Heart left ventricle (tissue), 16 donors: Measurements from ENCODE around the gene SULF2. TPM values are rescaled to one million over a fixed set of nuclear protein-coding genes. Genes with fewer than 3 reads are reported as not detected.

ENCODE experiments used
- ATAC-seq, 4 donors: fragments of 200-7000 bp; cut with Tn5 transposase; one replicate each; pipeline ENCODE4 v1.9.1; 2020 to 2022; ENCODE audit warnings: moderate library complexity in 4 of 4, mild to moderate bottlenecking in 3 of 4, moderate number of reproducible peaks in 1 of 4
- DNase-seq, 5 donors: peaks; one replicate each; pipeline ENCODE4 v3.0.0-alpha.2; 2020
- H3K27ac ChIP-seq, 12 donors: fragments of 200-600 bp; sonication (generic) in 4 of 12; one replicate each; pipeline versions ENCODE4 v1.5.0 to v1.8.0; 2016 to 2022; ENCODE audit warnings: mild to moderate bottlenecking in 2 of 12
- H3K27me3 ChIP-seq, 9 donors: fragments of 200-600 bp; sonication (generic) in 2 of 9; one replicate each; pipeline versions ENCODE4 v1.5.1 to v1.8.0; 2016 to 2022; ENCODE audit warnings: mild to moderate bottlenecking in 3 of 9
- H3K36me3 ChIP-seq, 9 donors: fragments of 200-600 bp; sonication (generic) in 2 of 9; one replicate each; pipeline versions ENCODE4 v1.5.0 to v1.8.0; 2018 to 2022; ENCODE audit warnings: mild to moderate bottlenecking in 2 of 9
- H3K4me1 ChIP-seq, 12 donors: fragments of 200-600 bp; sonication (generic) in 4 of 12; one replicate each; pipeline versions ENCODE4 v1.5.0 to v1.8.0; 2016 to 2022; ENCODE audit warnings: mild to moderate bottlenecking in 3 of 12
- H3K4me3 ChIP-seq, 12 donors: fragments of 200-600 bp; sonication (generic) in 4 of 12; one replicate each; pipeline versions ENCODE4 v1.5.0 to v1.8.0; 2017 to 2022; ENCODE audit warnings: mild to moderate bottlenecking in 9 of 12, moderate library complexity in 4 of 12
- H3K9me3 ChIP-seq, 12 donors: fragments of 200-600 bp; sonication (generic) in 4 of 12; one replicate each; pipeline versions ENCODE4 v1.5.0 to v1.8.0; 2016 to 2022; ENCODE audit warnings: mild to moderate bottlenecking in 1 of 12
- POLR2A ChIP-seq, 2 donors: fragments of 450-650 bp; IDR thresholded peaks; one replicate each; pipeline ENCODE4 v1.6.1; 2017; ENCODE audit warnings: antibody characterized with exemption in 2 of 2, mild to moderate bottlenecking in 2 of 2, moderate library complexity in 2 of 2
- WGBS, 4 donors: extraction: QIAGEN DNeasy Blood & Tissue Kit in 2 of 4; methylation state at CpG; one replicate each; pipeline versions ENCODE4 v1.1.5 to v1.1.7; 2013 to 2018; 5-methylcytosine and 5-hydroxymethylcytosine counted together
- intact Hi-C, 10 donors: fragments of 100-400 bp; cut with DNase I; formaldehyde crosslinking; loops; one replicate each; pipeline versions ENCODE4 v1.11.1 to v1.14.2; 2022
- polyA plus RNA-seq, 2 donors: library from polyadenylated mRNA; stranded (reverse); fragments of 200-250 nt; gene quantifications; one replicate each; pipeline ENCODE4 v1.2.3, GENCODE V29; 2013
- total RNA-seq, 9 donors: library from RNA; depleted of rRNA in 2 of 9; stranded (reverse); fragments of >200 nt in 2 of 9; fragmentation: NEBNext Ultra II Directional in 3 of 9; extraction: Animal tissue kit (Norgen Biotek cat#: 25700) in 3 of 9; gene quantifications; one replicate each; pipeline versions ENCODE4 v1.1.0 to v1.2.4, GENCODE V29; 2016 to 2023
- TF ChIP-seq, protein P1 (sequence below), 12 donors: fragments of 200-600 bp; sonication (generic) in 4 of 12; IDR thresholded peaks; one replicate each; pipeline versions ENCODE4 v1.5.0 to v1.8.0; 2018 to 2022; ENCODE audit warnings: antibody characterized with exemption in 12 of 12, mild to moderate bottlenecking in 5 of 12
- donor health status: ischemic (EF 13 %, LVEDD 7.1; RV severe dilation, severe dysfunction).
- donor health status: healthy with polysubstance abuse.
- donor health status: DM: no; HTN: yes; CAD: no.
- donor health status: DM: no; HTN: no; CAD: no.
- donor health status: ischemic (EF 25% LVEDD 6.9; RV normal size, moderate dysfunction).
- donor health status: ischemic (EF 25% LVEDD 5.7; RV mildly dilated, moderate dysfunction).
- donor health status: healthy.
- donor health status: DM: yes; HTN: yes; CAD: no.
- donor health status: ischemic (EF 35%, LVEDD 5.7; RV mildly dilated, moderate dysfunction).
- donor health status: nonischemic (EF 11% LVEDD 7.7; RV severe dilation, severe dysfunction).
- donor health status: DM: yes; HTN: yes; CAD: no.
- donor health status: PGD.
- donor health status: ischemic (EF 29% LVEDD 5.4; RV normal size, mild dysfunction).
- donor health status: nonischemic (EF 23%, LVEDD 6.1; RV moderate dilation, normal function).

The SULF2 gene
- total and polyA plus RNA-seq, 11 donors = 16.7 to 51.5 (median 28.5) TPM

DNA sequence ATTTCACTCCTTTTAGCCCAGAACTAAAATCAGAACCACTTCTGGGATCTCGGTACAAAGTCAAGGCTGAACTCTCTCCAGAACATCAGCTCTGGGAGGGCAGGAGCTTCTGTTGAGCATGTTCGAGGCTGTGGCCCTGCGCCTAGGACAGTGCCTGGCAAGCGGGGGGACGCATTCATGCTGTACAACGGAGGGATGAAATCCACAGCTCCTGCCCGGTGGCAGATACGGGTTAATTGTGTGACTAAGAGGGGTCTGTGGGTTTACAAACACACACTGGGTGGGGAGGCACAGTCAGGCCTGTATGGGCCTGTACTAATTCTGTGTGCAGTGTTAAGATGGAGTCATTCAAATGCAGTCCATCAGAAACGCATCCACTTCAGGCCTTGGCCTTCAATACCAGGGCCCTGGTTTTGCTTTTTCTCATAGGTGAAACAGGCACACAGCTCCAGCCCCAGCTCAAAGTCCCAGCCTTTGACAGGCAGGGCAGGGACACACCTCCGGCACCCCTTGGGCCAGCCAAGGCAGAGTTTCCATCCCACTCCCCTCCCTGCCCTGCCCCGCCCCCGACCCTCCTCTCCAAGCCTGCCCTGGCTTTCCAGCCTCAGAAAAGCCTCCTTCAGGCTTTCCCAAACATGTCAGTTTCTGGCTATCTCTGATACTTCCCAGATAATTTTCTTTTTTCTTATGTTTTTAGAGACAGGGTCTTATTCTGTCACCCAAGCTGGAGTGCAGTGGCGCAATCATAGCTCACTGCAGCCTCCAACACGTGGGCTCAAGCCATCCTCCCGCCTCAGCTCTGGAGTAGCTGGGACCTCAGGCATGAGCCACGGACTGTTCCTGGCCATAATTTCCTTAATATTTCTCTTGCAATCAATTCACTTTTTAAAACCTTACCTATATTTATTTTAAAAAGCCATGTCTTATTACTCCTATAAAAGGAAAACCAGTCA lies 109.8 kb downstream of the SULF2 start:
- Histone ChIP-seq H3K4me3 (no peak overlapping the region), H3K36me3 (peaks cover 0 to 34% (median 12%) of the 10 kb centered on the region in 9 donors), H3K27ac (no peak overlapping the region), H3K27me3 (no peaks in the 10 kb centered on the region), H3K4me1 (peaks cover 0 to 6% (median 0%) of the 10 kb centered on the region in 12 donors), H3K9me3 (no peaks in the 10 kb centered on the region)
- WGBS, 4 donors = 89 to 96% (median 93%) methylated on average over 16 of the region's 16 CpGs
- TF ChIP-seq POLR2A (IDR thresholded peaks at IDR 0.05) = no peak
- TF ChIP-seq, protein P1, sequence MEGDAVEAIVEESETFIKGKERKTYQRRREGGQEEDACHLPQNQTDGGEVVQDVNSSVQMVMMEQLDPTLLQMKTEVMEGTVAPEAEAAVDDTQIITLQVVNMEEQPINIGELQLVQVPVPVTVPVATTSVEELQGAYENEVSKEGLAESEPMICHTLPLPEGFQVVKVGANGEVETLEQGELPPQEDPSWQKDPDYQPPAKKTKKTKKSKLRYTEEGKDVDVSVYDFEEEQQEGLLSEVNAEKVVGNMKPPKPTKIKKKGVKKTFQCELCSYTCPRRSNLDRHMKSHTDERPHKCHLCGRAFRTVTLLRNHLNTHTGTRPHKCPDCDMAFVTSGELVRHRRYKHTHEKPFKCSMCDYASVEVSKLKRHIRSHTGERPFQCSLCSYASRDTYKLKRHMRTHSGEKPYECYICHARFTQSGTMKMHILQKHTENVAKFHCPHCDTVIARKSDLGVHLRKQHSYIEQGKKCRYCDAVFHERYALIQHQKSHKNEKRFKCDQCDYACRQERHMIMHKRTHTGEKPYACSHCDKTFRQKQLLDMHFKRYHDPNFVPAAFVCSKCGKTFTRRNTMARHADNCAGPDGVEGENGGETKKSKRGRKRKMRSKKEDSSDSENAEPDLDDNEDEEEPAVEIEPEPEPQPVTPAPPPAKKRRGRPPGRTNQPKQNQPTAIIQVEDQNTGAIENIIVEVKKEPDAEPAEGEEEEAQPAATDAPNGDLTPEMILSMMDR (IDR thresholded peaks at IDR 0.05) = no peak
- ATAC-seq (no peak), DNase-seq (no peak)
- intact Hi-C loops = loop anchor here in 8 of 10 donors (5.0 to 10.0 kb wide), 5 partner anchors 52 to 947 kb away; partner anchors contain the start of gene SULF2 (in 2 of the 8)

DNA sequence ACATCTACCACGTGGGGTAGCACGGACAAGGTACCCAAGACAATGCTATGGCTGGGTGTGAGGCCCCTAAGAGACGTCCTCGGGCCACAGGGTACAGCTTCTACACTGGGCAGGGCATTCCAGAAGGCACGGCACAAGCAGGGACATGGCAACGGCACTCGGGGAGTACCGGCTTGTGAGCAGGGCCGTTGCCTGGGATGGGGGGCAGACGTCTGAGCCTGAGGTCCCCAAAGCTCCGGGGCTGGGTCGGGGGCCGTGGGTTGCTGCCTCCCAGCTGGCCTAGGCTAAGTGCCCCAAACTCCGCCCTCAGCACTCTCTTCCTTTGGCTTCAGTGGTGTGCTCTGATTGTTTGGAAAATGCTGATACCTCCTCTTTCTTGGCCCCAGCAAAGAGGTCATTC lies 110.6 kb downstream of the SULF2 start:
- Histone ChIP-seq H3K9me3 (no peaks in the 10 kb centered on the region), H3K27ac (no peak overlapping the region), H3K27me3 (no peaks in the 10 kb centered on the region), H3K4me3 (no peak overlapping the region), H3K4me1 (peaks cover 0 to 6% (median 0%) of the 10 kb centered on the region in 12 donors), H3K36me3 (peaks cover 0 to 35% (median 12%) of the 10 kb centered on the region in 9 donors)
- DNase-seq = no peak
- TF ChIP-seq POLR2A (IDR thresholded peaks at IDR 0.05) = no peak
- TF ChIP-seq, protein P1 (IDR thresholded peaks at IDR 0.05) = no peak
- intact Hi-C loops = loop anchor here in 8 of 10 donors (5.0 to 10.0 kb wide), 5 partner anchors 53 to 948 kb away; partner anchors contain the start of gene SULF2 (in 2 of the 8)
- no peak for ATAC-seq
- WGBS, 4 donors = 73 to 94% (median 90%) methylated on average over 5 to 14 of the region's 14 CpGs

DNA sequence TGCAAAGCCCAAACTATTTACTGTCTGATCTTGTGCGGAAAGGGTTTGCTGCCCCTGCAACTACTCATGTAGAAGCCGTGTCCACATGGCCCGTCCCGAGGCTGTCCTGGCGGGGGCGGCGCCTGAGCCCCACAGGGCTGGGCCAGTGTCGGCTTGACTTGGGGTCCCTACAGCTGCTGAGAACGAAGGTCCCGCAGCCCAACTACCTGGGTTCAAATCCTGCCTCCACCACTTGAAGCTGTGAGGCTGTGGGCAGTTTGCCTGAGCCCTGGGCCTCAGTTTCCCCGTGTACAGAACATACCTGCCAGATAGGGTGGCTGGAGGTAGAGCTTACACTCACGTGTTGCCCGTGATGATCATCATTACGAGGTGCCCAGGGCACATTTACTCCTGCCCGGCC lies 111.1 kb downstream of the SULF2 start:
- Histone ChIP-seq H3K4me1 (peaks cover 0 to 3% (median 0%) of the 10 kb centered on the region in 12 donors), H3K4me3 (no peak overlapping the region), H3K27ac (no peak overlapping the region), H3K9me3 (no peaks in the 10 kb centered on the region), H3K27me3 (no peaks in the 10 kb centered on the region), H3K36me3 (peaks cover 0 to 37% (median 12%) of the 10 kb centered on the region in 9 donors)
- TF ChIP-seq, protein P1 (IDR thresholded peaks at IDR 0.05) = no peak
- no peak for TF ChIP-seq POLR2A (IDR thresholded peaks at IDR 0.05)
- intact Hi-C loops = loop anchor here in 1 of 10 donors (10.0 kb wide), 1 partner anchor 111 kb away; the partner anchor contains the start of gene SULF2
- ATAC-seq (no peak), DNase-seq (no peak)
- WGBS, 4 donors = 95 to 98% (median 96%) methylated on average over 10 to 15 of the region's 15 CpGs

DNA sequence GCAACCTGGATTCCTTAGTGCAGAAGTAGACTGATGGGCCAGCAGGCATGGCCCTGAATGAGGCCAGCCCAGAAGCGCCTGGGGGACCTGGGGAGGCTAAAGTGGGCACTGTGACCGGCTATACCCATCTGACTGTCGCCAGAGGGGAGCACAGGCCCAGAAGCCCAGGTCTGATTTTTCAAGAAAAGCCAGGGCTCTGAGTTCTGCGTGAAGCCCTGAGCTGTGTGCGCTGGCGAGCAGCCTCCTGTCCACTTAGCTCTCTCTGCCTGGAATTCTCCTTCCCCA lies 111.7 kb downstream of the SULF2 start:
- WGBS, 4 donors = 95 to 99% (median 98%) methylated on average over 6 of the region's 6 CpGs
- DNase-seq = no peak
- intact Hi-C loops = loop anchor here in 1 of 10 donors (10.0 kb wide), 1 partner anchor 111 kb away; the partner anchor contains the start of gene SULF2

More for the DNA sequence above, 111.7 kb downstream of the SULF2 start:
- H3K4me1 ChIP-seq = no peaks in the 10 kb centered on the region
- H3K9me3 ChIP-seq = no peaks in the 10 kb centered on the region
- no peak for TF ChIP-seq POLR2A (IDR thresholded peaks at IDR 0.05)
- H3K36me3 ChIP-seq = peaks cover 0 to 37% (median 12%) of the 10 kb centered on the region in 9 donors
- no peaks in the 10 kb centered on the region for H3K27me3 ChIP-seq
- H3K4me3 ChIP-seq = no peak overlapping the region
- no peak for ATAC-seq
- no peak overlapping the region for H3K27ac ChIP-seq
